Measurements from ENCODE around the gene NINJ2.

The NINJ2 gene

DNA sequence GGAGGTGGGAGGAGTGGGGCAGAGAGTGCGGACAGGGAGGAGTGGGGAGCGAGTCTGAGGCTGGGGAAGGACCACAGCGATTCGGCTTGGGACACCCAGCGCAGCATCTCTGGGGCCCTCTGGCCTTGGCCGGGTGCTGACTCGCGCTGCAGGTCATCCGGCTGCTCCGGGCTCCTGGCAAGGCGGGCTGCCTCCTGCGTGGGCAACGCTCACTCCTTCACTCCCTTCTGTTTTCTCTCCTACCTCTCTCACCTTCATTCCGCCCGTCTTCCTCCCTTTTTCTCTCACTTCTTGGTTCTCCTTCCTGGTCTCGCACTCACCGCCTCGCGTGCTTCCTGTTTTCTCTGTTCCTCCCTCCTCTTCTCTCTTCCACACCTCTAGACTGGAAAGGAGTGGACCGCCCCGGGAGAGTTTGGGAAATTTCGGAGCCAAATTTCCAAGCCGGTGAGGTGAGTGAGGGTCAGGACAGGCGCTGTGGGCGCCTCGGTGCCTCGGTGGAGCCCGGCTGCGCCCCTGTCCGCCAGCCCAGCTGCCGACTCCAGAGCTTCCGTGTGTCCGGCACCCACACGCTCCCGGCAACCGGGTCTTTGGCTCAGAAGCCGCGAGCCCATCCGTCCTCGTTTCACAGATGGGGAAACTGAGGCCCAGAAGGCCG is 116.9 kb downstream of the NINJ2 start:
- Histone ChIP-seq H3K79me2 (no peaks in the 10 kb centered on the region), H2AFZ (no peak overlapping the region), H3K4me1 (peaks cover 6% of the 10 kb centered on the region), H3K9me3 (ENCODE audit: control insufficient read depth, low read length) (no peaks in the 10 kb centered on the region), H3K36me3 (ENCODE audit: control insufficient read depth, insufficient read depth, low read length) (no peaks in the 10 kb centered on the region), H3K9ac (no peak overlapping the region), H3K4me2 (ENCODE audit: low read length) (no peak overlapping the region), H3K27me3 (ENCODE audit: control insufficient read depth, insufficient read depth, low read length) (no peaks in the 10 kb centered on the region), H3K4me3 (ENCODE audit: low read depth, low read length) (no peak overlapping the region), H3K27ac (no peak overlapping the region)
- TF ChIP-seq, protein P1, sequence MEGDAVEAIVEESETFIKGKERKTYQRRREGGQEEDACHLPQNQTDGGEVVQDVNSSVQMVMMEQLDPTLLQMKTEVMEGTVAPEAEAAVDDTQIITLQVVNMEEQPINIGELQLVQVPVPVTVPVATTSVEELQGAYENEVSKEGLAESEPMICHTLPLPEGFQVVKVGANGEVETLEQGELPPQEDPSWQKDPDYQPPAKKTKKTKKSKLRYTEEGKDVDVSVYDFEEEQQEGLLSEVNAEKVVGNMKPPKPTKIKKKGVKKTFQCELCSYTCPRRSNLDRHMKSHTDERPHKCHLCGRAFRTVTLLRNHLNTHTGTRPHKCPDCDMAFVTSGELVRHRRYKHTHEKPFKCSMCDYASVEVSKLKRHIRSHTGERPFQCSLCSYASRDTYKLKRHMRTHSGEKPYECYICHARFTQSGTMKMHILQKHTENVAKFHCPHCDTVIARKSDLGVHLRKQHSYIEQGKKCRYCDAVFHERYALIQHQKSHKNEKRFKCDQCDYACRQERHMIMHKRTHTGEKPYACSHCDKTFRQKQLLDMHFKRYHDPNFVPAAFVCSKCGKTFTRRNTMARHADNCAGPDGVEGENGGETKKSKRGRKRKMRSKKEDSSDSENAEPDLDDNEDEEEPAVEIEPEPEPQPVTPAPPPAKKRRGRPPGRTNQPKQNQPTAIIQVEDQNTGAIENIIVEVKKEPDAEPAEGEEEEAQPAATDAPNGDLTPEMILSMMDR (IDR thresholded peaks at IDR 0.05): no peak

DNA sequence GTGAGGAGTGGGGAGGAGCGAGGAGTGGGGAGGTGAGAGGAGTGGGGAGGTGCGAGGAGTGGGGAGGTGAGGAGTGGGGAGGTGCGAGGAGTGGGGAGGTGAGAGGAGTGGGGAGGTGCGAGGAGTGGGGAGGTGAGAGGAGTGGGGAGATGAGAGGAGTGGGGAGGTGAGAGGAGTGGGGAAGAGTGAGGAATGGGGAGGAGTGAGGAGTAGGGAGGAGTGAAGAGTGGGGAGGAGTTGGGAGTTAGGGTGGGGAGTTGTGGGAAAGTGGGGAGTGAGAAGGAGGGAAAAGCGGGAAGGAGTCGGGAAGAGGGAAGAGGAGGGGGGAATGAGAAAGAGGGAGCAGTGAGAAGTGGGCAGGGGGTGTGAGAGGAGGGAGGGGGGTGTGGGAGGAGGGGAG is 117.4 kb downstream of the NINJ2 start:
- TF ChIP-seq, protein P1 (IDR thresholded peaks at IDR 0.05): no peak
- Histone ChIP-seq H3K27me3 (ENCODE audit: control insufficient read depth, insufficient read depth, low read length) (no peaks in the 10 kb centered on the region), H3K4me1 (peaks cover 9% of the 10 kb centered on the region), H3K4me3 (ENCODE audit: low read depth, low read length) (no peak overlapping the region), H3K9ac (no peak overlapping the region), H2AFZ (no peak overlapping the region), H3K36me3 (ENCODE audit: control insufficient read depth, insufficient read depth, low read length) (no peaks in the 10 kb centered on the region), H3K4me2 (ENCODE audit: low read length) (no peak overlapping the region), H3K27ac (no peak overlapping the region), H3K79me2 (no peaks in the 10 kb centered on the region), H3K9me3 (ENCODE audit: control insufficient read depth, low read length) (no peaks in the 10 kb centered on the region)

DNA sequence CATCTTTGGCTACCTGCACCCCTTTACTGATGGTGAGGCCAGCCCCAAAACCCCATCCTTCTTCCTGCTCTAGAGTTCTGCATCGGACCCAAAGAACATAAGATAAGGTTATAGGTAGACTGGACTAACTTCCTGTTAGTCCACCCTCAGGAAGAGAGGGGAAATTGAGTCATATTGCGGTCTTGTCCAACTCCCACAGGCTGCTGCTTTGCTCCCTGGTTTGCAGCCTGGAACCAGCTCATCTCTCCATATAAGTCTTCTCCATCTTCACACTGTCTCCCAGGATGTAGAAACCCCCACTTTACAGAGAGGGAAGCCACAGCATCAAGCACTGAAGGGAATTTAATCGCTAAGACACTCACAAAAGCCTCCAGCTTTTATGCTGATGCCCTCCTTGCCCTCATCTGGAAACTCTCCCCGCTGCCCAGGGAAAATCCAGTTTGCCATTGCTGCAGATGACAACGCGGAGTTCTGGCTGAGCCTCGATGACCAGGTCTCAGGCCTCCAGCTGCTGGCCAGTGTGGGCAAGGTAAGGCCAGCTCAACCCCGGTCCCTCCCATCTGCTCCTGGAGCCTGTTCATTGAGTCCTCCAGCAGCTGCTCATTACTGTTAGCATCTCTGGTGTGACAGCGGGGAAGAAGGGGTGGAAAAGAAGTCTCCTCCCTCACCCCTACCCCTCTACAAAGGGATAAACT is 118.2 kb downstream of the NINJ2 start:
- no peaks in the 10 kb centered on the region for H3K9me3 ChIP-seq (ENCODE audit: control insufficient read depth, low read length)

DNA sequence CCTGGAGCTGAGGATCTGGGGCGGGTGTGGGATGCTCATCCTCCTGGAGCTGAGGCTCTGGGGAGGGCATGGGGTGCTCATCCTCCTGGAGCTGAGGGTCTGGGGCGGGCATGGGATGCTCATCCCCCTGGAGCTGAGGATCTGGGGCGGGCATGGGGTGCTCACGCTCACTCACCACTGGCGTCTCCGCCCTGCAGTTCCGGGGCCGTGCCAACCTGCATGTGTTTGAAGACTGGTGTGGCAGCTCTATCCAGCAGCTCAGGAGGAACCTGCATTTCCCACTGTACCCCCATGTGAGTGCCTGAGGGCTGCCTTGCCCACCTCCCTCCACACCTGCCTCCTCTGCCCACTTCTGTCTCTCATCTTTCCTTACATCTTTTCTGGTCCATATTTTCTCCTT is 119.1 kb downstream of the NINJ2 start:
- TF ChIP-seq, protein P1 (IDR thresholded peaks at IDR 0.05): no peak
- Histone ChIP-seq H3K4me3 (ENCODE audit: low read depth, low read length) (no peak overlapping the region), H2AFZ (no peak overlapping the region), H3K4me2 (ENCODE audit: low read length) (no peak overlapping the region), H3K9ac (no peak overlapping the region), H3K27ac (no peak overlapping the region), H3K36me3 (ENCODE audit: control insufficient read depth, insufficient read depth, low read length) (no peaks in the 10 kb centered on the region), H3K9me3 (ENCODE audit: control insufficient read depth, low read length) (no peaks in the 10 kb centered on the region), H3K79me2 (no peaks in the 10 kb centered on the region), H3K27me3 (ENCODE audit: control insufficient read depth, insufficient read depth, low read length) (no peaks in the 10 kb centered on the region), H3K4me1 (peaks cover 9% of the 10 kb centered on the region)

More for the DNA sequence above, 118.2 kb downstream of the NINJ2 start:
- H3K4me2 ChIP-seq (ENCODE audit: low read length): no peak overlapping the region
- no peak overlapping the region for H3K9ac ChIP-seq
- peaks cover 9% of the 10 kb centered on the region for H3K4me1 ChIP-seq
- H3K27ac ChIP-seq: no peak overlapping the region
- H3K4me3 ChIP-seq (ENCODE audit: low read depth, low read length): no peak overlapping the region
- H3K27me3 ChIP-seq (ENCODE audit: control insufficient read depth, insufficient read depth, low read length): no peaks in the 10 kb centered on the region
- TF ChIP-seq, protein P1 (IDR thresholded peaks at IDR 0.05): no peak
- H2AFZ ChIP-seq: no peak overlapping the region
- H3K36me3 ChIP-seq (ENCODE audit: control insufficient read depth, insufficient read depth, low read length): no peaks in the 10 kb centered on the region
- no peaks in the 10 kb centered on the region for H3K79me2 ChIP-seq

DNA sequence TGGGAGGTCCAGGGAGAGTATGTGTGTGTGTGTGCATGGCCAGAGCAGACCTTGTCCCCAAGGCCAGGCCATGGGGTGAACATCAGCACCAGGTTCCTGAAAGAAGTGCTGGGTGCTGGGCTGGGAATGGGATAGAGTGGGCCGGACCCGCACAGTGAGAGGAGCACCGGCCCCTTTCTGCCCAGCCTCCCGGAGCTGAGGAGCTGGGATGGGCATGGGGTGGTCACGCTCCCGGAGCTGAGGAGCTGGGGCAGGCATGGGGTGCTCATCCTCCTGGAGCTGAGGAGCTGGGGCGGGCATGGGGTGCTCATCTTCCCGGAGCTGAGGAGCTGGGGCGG is 120.2 kb downstream of the NINJ2 start:
- no peak overlapping the region for H2AFZ ChIP-seq
- no peak overlapping the region for H3K4me3 ChIP-seq (ENCODE audit: low read depth, low read length)
- no peaks in the 10 kb centered on the region for H3K9me3 ChIP-seq (ENCODE audit: control insufficient read depth, low read length)
- H3K4me1 ChIP-seq: peaks cover 15% of the 10 kb centered on the region
- H3K36me3 ChIP-seq (ENCODE audit: control insufficient read depth, insufficient read depth, low read length): no peaks in the 10 kb centered on the region
- no peak overlapping the region for H3K9ac ChIP-seq
- H3K4me2 ChIP-seq (ENCODE audit: low read length): no peak overlapping the region
- TF ChIP-seq, protein P1 (IDR thresholded peaks at IDR 0.05): no peak
- H3K27me3 ChIP-seq (ENCODE audit: control insufficient read depth, insufficient read depth, low read length): no peaks in the 10 kb centered on the region
- H3K79me2 ChIP-seq: no peaks in the 10 kb centered on the region
- H3K27ac ChIP-seq: no peak overlapping the region
